ENCODE measurements around the gene ZNF570. TPM values are rescaled to one million over a fixed set of nuclear protein-coding genes. Genes with fewer than 3 reads are reported as not detected.

Gene ZNF570
- 8.7 and 9.9 TPM in 2 replicates for total RNA-seq

GRCh38 chr19:37468961-37469777, at the start of gene ZNF570:
ZNF570 (plus strand) TSS chr19:37469356; CDS start chr19:37470355, 999 bp downstream.

GRCh38 chr19:37466798-37467607, 2.2 kb upstream of the ZNF570 start, which contains the start of gene ZNF569:
ZNF569 (minus strand) TSS chr19:37467444; CDS start chr19:37444921, 22,523 bp downstream.

GRCh38 chr19:37506387-37507166, 37.4 kb downstream of the ZNF570 start, which contains the start of gene ZNF793:
ZNF793 (plus strand) TSS chr19:37506939; CDS start chr19:37523440, 16,501 bp downstream.

Other genes with a start within 250 kb of the ZNF570 start
- 4.4 and 5.4 TPM in 2 replicates for gene ZNF527, start 98.3 kb upstream of the ZNF570 start, total RNA-seq
- 5.0 and 5.8 TPM in 2 replicates for gene ZNF569, start 1.9 kb upstream of the ZNF570 start, total RNA-seq
- 1.3 and 2.7 TPM in 2 replicates for gene ZNF793, start 37.6 kb downstream of the ZNF570 start, total RNA-seq
- 3.3 and 5.3 TPM in 2 replicates for gene ZNF571, start 125.4 kb downstream of the ZNF570 start, total RNA-seq
- gene ZNF540, start 125.5 kb downstream of the ZNF570 start, total RNA-seq, result 0.95 and 1.0 TPM in 2 replicates
- 10.9 and 18.3 TPM in 2 replicates for gene ZFP30, start 186.1 kb downstream of the ZNF570 start, total RNA-seq